Testis (tissue), 3 donors: ENCODE results near the gene TCF7. TPM values are rescaled to one million over a fixed set of nuclear protein-coding genes. Genes with fewer than 3 reads are reported as not detected.

ENCODE experiments used
- DNase-seq: peaks from one replicate; pipeline ENCODE4 v3.0.0-alpha.2; 2019
- H3K27ac ChIP-seq, 2 donors: fragments of 200-600 bp; sonication (generic); one replicate each; pipeline ENCODE4 v1.5.1; 2019
- H3K27me3 ChIP-seq: fragments of 200-600 bp; sonication (generic); one replicate; pipeline ENCODE4 v1.5.1; 2019
- H3K36me3 ChIP-seq: fragments of 200-600 bp; sonication (generic); one replicate; pipeline ENCODE4 v1.5.1; 2017; ENCODE audit warnings: low read depth; ENCODE audit errors: missing control alignments
- H3K4me1 ChIP-seq: fragments of 200-600 bp; sonication (generic); one replicate; pipeline ENCODE4 v1.5.1; 2019
- H3K4me3 ChIP-seq, 2 donors: fragments of 200-600 bp; sonication (generic); one replicate each; pipeline ENCODE4 v1.5.1; 2017 to 2019
- H3K9me3 ChIP-seq: fragments of 200-600 bp; sonication (generic); one replicate; pipeline ENCODE4 v1.5.1; 2017
- CTCF ChIP-seq, 3 experiments: fragments of 450-650 bp in 2 of 3; fragments of 200-600 bp in 1 of 3; sonication (generic) in 1 of 3; IDR thresholded peaks; one replicate each; pipeline ENCODE4 v1.5.1; 2016 to 2019; ENCODE audit warnings: antibody characterized with exemption in 3 of 3, mild to moderate bottlenecking in 2 of 3, moderate library complexity in 1 of 3
- POLR2A ChIP-seq: fragments of 450-650 bp; IDR thresholded peaks from one replicate; pipeline ENCODE4 v1.6.1; 2017; ENCODE audit warnings: antibody characterized with exemption, mild to moderate bottlenecking, moderate library complexity
- WGBS, 2 donors: methylation state at CpG; one replicate each; pipeline ENCODE4 v1.1.5; 2018; 5-methylcytosine and 5-hydroxymethylcytosine counted together
- intact Hi-C: fragments of 100-400 bp; cut with DNase I; formaldehyde crosslinking; loops from one replicate; pipeline ENCODE4 v1.15.1; 2023; ENCODE audit warnings: low total_unique reads
- polyA plus RNA-seq: library from polyadenylated mRNA; stranded (reverse); fragments of 350-450 nt; fragmentation: Illumina TruSeq; extraction: RNeasy Lipid Tissue Mini Kit (QIAGEN cat#74804); gene quantifications from one replicate; pipeline ENCODE4 v1.2.3, GENCODE V29; 2014; ENCODE audit warnings: low read depth, low replicate concordance; ENCODE audit not compliant: insufficient read depth
- total RNA-seq, 2 donors: library from RNA; depleted of rRNA; stranded (reverse); fragments of >200 nt; gene quantifications; one replicate each; pipeline ENCODE4 v1.2.3, GENCODE V29; 2016

TCF7 gene
- total and polyA plus RNA-seq, 3 donors from 2014 or later, result 9.9 to 16.1 (median 15.2) TPM

GRCh38 chr5:134088994-134089560, 25.4 kb upstream of the TCF7 start:
- intact Hi-C loops, result no loop called here
- Histone ChIP-seq H3K36me3 (no peaks in the 10 kb centered on the region), H3K27me3 (no peaks in the 10 kb centered on the region), H3K4me3 (no peak overlapping the region), H3K27ac (no peak overlapping the region), H3K4me1 (peaks cover 3% of the 10 kb centered on the region), H3K9me3 (no peaks in the 10 kb centered on the region)
- 97 to 100% methylated on average over 2 to 5 of the region's 5 CpGs for WGBS, 2 donors
- no peak for TF ChIP-seq CTCF (IDR thresholded peaks at IDR 0.05)
- TF ChIP-seq POLR2A, result no peak
- no peak for DNase-seq

GRCh38 chr5:134090522-134090921, 24.0 kb upstream of the TCF7 start:
- Histone ChIP-seq H3K27ac (no peak overlapping the region), H3K4me3 (no peak overlapping the region), H3K27me3 (no peaks in the 10 kb centered on the region), H3K9me3 (no peaks in the 10 kb centered on the region), H3K4me1 (peaks cover 3% of the 10 kb centered on the region), H3K36me3 (no peaks in the 10 kb centered on the region)
- 61 to 71% methylated on average over 5 of the region's 5 CpGs for WGBS, 2 donors
- TF ChIP-seq POLR2A (no peak), CTCF (IDR thresholded peaks at IDR 0.05) (no peak)
- DNase-seq, result no peak
- intact Hi-C loops, result no loop called here

- intact Hi-C loops, result no loop called here
- 79 to 80% methylated on average over 6 of the region's 6 CpGs for WGBS, 2 donors
- H3K27ac ChIP-seq, result no peak overlapping the region
These were observed 22.8 kb upstream of the TCF7 start for GRCh38 chr5:134091626-134092121.

GRCh38 chr5:134092875-134093274, 21.6 kb upstream of the TCF7 start:
- no peaks in the 10 kb centered on the region for H3K9me3 ChIP-seq
- H3K36me3 ChIP-seq, result no peaks in the 10 kb centered on the region
- DNase-seq, result no peak
- TF ChIP-seq POLR2A, result no peak
- TF ChIP-seq CTCF (IDR thresholded peaks at IDR 0.05), result no peak
- 100% methylated on average over 1 of the region's 1 CpG for WGBS, 2 donors
- no peak overlapping the region for H3K4me3 ChIP-seq
- H3K4me1 ChIP-seq, result peaks cover 3% of the 10 kb centered on the region
- intact Hi-C loops, result no loop called here
- H3K27ac ChIP-seq, result no peak overlapping the region
- H3K27me3 ChIP-seq, result no peaks in the 10 kb centered on the region

More at GRCh38 chr5:134091626-134092121, 22.8 kb upstream of the TCF7 start:
- Histone ChIP-seq H3K9me3 (no peaks in the 10 kb centered on the region), H3K36me3 (no peaks in the 10 kb centered on the region), H3K27me3 (no peaks in the 10 kb centered on the region), H3K4me3 (no peak overlapping the region), H3K4me1 (peaks cover 3% of the 10 kb centered on the region)
- DNase-seq, result no peak
- no peak for TF ChIP-seq CTCF (IDR thresholded peaks at IDR 0.05)
- no peak for TF ChIP-seq POLR2A

GRCh38 chr5:134093351-134093750, 21.1 kb upstream of the TCF7 start:
- Histone ChIP-seq H3K4me3 (no peak overlapping the region), H3K27ac (no peak overlapping the region), H3K27me3 (no peaks in the 10 kb centered on the region), H3K36me3 (no peaks in the 10 kb centered on the region), H3K4me1 (peaks cover 3% of the 10 kb centered on the region), H3K9me3 (no peaks in the 10 kb centered on the region)
- WGBS, 2 donors, result 91 to 100% methylated on average over 1 to 5 of the region's 5 CpGs
- TF ChIP-seq POLR2A (no peak), CTCF (IDR thresholded peaks at IDR 0.05) (no peak)
- DNase-seq, result no peak
- intact Hi-C loops, result no loop called here
